NCI-H1417 treated with DMSO at 0.1 percent for 48 hours (cell line): ENCODE data around the gene SLC39A8.

Experiments used
- DNase-seq: peaks from one replicate; lab custom pipeline; 2025; lab: John Stamatoyannopoulos, UW

SLC39A8 gene

DNA sequence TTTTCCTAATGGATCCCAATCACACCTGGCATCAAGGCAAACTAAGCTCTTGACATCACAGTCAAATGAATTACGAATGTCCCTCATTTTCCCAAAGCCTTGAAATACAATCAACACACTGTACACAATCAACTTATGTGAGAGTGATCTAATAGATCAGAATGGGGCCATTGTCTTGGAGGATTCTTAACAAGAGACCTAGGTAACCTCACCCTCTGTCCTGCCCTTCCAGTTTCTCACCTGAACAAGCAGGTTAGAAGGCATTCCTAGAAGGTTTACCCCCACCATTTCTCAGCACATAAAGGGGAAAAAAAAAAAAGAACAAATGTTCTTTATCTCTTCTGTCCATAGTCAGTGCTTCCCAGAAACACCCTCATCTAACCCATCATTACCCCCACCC is 6.3 kb downstream of the SLC39A8 start:
- no peak for DNase-seq

GRCh38 chr4:102338405-102338804 is 6.9 kb downstream of the SLC39A8 start:
- DNase-seq: no peak

GRCh38 chr4:102335616-102336015 is 9.7 kb downstream of the SLC39A8 start:
- no peak for DNase-seq

- no peak for DNase-seq
Observed at GRCh38 chr4:102334624-102335023, 10.7 kb downstream of the SLC39A8 start.

- DNase-seq: no peak
Observed at GRCh38 chr4:102333787-102334186, 11.5 kb downstream of the SLC39A8 start.

DNA sequence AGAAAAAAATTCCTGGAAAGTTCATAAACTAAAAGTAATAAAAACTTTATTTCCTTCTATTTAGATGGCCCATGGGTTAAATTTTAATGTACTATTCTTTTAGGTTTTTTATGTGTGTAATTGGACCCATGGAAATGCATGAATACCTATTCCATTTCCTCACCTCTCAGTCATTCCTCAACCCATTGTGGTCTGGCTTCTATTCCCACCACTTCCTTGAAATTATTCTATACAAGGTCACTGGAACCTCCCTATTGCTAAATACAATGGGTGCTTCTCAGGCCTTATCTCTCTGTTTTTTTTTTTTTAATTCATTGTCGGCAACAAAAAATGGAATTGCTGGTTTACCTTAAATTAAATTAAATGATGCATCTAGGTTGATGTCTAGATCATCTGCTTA is 17.2 kb downstream of the SLC39A8 start:
- no peak for DNase-seq

- no peak for DNase-seq
Observed at GRCh38 chr4:102326951-102327350, 18.3 kb downstream of the SLC39A8 start.

DNA sequence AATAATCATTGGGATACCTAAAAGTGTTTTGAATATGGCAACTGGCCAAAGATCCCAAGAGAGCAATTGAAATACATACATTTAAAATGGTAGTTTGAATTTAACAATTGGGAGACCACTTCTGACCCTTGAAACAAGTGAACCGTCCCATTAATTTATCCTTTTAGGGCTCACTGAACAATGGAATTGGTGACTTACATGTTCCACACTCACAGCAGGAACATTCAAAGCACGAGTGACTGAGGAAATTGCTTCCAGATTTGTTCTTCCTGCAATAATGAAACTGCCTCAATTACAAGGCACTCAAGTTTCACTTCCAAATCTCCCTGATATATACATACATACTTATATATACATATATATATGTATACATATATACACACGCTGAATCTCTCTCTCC is 20.6 kb downstream of the SLC39A8 start:
- DNase-seq: no peak

- DNase-seq: no peak
Observed at GRCh38 chr4:102322736-102323135, 22.5 kb downstream of the SLC39A8 start.

GRCh38 chr4:102321260-102321995 is 23.9 kb downstream of the SLC39A8 start:
- no peak for DNase-seq

DNA sequence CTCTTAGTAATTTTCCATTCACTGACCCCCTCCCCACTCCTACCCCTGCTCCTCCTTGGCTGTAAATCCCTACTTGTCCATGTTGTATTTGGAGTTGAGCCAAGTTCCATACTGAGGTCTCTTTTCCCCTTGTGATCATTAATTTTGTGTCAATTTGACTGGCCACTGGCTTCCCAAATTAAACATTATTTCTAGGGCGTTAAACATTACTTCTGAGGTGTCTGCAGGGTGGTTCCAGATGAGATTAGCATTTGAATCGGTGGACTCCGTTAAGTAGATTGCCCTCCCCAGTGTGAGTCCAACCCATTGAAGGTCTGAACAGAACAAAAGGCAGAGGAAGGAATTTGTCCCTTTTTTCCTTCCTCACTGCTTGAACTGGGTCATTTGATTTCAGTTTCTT is 25.7 kb downstream of the SLC39A8 start:
- no peak for DNase-seq

GRCh38 chr4:102318526-102318925 is 26.8 kb downstream of the SLC39A8 start:
- DNase-seq: no peak

DNA sequence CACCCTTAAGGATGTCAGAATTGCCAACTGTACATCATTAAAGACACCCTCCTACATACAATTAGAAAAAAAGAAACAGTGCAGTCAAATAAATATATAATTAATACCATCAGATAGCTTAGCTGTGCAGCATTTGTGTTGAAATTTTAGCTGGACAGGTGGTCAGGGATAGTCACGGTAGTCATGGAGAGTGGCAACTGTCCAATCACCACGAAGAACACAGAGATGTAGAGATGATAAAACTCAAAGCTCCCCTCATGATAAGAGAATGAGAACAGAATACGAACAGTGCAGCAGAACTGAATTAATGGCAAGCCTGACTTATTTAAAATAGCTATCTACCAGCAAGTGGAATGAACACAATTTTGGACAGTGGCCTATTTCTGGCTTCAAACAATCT is 27.2 kb downstream of the SLC39A8 start:
- DNase-seq: no peak

DNA sequence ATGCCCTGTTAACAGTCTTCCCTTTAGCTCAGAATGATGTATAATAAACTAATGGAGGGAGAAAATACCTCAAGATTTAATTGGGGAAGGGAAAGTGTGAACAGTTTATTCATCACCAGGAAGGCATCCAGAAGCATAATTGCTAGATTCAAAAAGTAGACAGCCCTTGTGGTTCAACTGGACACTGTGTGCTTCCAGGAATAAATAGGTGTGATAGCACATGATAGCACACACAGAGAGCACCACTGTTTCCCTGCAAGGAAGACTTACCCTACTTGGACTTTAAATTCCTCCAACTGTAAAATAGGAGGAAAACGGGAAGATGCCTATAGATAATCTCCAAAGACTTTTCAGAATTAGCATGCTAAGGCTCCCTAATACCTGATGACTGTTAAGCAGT is 27.8 kb downstream of the SLC39A8 start:
- DNase-seq: no peak

DNA sequence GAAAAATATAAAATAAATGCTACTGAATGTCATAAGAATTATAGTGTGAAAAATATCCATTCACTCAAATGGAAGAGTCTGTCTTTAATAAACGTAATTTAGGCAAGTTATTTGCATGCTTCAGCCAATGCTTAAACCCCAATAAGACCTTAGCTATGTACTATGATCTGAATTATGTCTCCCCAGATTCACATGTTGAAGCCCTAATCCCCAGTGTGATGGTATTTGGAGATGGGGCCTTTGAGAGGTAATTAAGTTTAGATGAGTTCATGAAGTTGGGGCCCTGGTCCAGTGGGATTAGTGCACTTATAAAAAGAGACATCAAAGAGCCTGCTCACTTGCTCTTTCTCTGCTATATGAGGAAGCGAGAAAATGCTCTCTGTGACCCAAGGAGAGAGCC is 28.7 kb downstream of the SLC39A8 start:
- DNase-seq: no peak

GRCh38 chr4:102315532-102315931 is 29.8 kb downstream of the SLC39A8 start:
- no peak for DNase-seq

DNA sequence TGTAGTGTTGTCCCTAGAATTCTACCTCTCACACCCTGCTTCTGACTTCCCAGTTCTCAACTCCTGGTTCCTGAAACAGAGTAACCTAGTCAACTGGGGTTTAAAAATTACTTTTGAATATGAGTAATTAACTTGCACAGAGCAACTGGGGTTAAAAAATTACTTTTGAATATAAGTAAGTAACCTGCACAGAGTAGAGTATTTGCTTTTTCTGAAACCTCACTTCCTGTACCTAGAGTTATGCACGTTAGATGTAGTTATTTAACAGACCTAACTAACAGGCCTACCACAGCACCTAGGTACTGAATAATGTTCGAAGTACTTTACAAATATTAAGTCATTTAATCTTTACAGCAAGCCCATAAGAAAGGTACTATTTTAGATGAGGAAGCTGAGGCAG is 32.9 kb downstream of the SLC39A8 start:
- DNase-seq: no peak

GRCh38 chr4:102311912-102312311 is 33.4 kb downstream of the SLC39A8 start:
- no peak for DNase-seq

GRCh38 chr4:102311407-102311806 is 33.9 kb downstream of the SLC39A8 start:
- DNase-seq: no peak

GRCh38 chr4:102308032-102308799 is 37.1 kb downstream of the SLC39A8 start:
- DNase-seq: no peak

DNA sequence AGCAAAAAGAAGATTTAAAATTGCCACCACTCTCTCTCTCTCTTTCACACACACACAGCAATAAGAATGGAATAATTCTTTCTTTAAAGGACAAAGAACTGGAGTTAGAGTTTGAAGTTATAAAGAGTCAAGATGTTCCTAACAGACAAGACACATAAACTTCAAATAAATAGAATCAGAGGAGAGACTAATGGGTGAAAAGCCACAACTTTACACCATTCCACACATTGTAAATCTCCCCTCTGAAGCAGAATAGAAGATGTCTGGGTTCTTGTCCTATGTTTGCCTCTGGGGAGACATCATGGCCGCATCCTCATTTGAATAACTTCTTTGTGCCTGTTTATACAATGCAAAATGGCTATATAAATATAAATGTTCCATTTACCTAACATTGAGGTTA is 39.6 kb downstream of the SLC39A8 start:
- no peak for DNase-seq

DNA sequence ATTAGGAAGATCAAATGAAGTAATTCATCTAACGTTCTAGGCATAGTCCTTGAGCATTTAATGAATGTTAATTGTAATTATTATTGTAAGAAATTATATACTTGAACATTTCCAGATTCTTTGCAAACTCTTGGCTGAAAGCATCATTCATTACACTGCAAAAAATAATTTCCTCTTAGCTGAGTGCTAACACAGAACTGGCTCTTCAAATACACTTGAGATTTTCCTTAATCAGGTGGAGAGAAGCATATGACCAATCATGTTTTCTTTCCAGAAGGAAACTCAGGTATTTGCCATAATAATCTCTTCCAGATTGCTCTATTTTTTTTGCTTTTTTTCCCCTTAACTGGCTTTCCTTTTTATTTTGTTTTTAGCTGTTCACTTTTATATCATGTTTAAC is 42.5 kb downstream of the SLC39A8 start:
- DNase-seq: no peak

DNA sequence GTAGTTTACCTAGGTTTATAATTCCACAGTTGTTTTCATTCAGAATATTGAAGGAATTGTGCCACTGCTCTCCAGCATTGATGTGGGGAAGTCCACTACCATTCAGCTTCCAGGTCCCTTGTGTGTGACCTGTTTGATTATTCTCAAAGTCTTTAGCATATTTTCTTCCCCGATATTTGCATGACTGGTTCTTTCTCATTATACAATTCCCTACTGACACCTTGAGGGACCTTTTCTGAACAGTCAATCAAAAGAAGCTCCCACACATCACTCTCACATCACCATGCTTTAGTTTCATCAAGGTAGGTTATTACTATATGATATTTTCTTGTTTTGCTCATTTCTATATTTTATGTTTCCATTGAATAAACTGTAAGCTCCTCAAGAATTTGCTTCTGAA is 44.1 kb downstream of the SLC39A8 start:
- DNase-seq: no peak
